Activated T-cell treated with anti-CD3 and anti-CD28 coated beads for 1 hour (primary cell): Measurements from ENCODE around the gene FAM89B.

Experiments used
- DNase-seq: peaks from one replicate; pipeline ENCODE4 v3.0.0-alpha.2; 2020; ENCODE audit warnings: low read depth

FAM89B gene

GRCh38 chr11:65573391-65574079, 1.2 kb downstream of the FAM89B start:
- DNase-seq: no peak

DNA sequence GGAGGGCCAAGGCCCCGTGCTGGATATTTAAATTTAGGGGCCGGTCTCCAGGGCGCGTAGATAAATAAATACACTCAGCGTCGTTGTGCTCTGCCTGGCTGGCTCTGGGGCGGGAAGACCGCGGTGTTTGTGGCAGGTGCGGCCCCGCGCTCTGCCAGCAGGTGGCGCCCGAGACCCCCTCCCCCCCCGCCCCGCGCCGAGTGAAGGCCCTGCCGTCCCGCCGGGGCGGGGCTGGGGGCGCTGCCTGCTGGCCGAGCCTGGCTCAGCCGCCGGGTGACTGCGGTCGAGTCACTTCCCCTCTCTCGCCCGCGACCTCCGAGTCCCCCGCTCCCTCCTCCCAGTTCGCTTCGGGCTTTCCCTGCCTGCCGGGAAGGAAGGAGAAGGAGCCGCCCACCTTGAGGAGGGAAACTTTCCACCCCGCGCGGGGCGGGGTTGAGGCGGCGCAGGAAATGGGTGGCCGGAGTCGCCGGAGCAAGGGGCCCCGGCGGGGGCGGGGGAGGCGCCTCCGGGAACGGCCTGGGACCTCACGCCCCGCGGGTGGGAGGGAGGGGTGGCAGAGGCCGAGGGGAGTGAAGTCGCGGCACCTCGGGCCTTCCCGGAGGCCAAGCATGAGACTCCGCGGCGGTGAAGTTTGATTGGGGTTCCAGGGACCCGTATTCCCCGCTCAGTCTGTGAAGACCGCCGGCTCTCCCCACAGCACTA, 1.9 kb downstream of the FAM89B start:
- peak; percentile 74 for DNase-seq

GRCh38 chr11:65574811-65575567, 2.7 kb downstream of the FAM89B start:
- DNase-seq: no peak

DNA sequence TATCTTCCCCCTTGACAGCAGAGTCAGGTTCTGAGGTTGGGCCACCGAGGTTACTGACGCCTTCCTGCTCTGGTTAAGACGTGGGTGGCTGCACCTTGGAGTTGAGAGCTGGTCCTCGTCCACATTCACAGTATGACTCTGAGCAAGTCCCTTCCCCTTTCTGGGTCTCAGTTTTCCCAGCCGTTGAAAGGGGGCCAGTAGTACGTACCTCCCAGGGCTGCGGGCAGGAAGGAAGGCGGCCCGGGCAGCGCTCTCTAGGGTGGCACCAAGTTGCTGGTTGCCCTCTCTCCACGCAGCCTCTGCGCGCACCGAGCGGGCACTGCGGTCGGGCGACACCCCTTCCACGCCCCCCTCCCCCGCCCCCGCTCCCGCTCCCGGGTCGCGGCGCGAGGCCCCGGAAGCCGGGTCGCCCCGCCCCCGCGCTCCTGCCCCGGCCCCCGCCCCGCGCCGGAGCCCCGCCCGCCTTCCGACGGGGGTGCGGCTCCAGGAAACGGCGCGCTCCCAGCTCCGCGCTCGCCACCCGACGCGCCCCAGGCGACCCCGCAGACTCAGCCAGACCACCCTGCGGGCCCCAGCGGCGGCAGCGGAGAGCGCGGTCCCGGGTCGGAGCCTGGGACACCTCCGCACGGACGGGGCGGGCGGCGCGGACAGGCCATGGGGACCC, 3.4 kb downstream of the FAM89B start, which contains the start of gene EHBP1L1:
EHBP1L1 (plus strand) TSS at position 486 of the 664 bp plus-strand sequence. CDS start 250 bp downstream, outside the sequence.
- DNase-seq: peak; percentile 63

GRCh38 chr11:65576232-65576866, 4.0 kb downstream of the FAM89B start:
- no peak for DNase-seq

- DNase-seq: no peak
Observed at GRCh38 chr11:65576867-65577755, 4.8 kb downstream of the FAM89B start.

DNA sequence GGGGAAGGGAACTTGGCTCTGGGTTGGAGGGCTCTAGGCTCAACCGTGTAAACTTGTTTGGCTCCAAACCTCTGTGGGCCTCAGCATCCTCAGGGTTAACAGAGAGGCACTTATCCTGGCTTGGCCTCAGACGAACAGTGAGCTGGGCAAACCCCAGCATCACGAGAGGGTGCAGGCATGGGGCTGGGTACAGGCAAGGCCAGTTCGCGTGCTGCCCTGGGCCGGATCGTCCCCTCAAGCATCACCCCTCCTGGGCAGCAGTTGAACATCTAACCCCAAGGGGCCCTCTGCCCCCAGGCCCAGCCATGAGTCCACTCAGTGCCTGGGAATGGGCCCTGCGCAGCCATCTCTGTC, 5.4 kb downstream of the FAM89B start:
- DNase-seq: no peak

GRCh38 chr11:65578134-65578533, 5.8 kb downstream of the FAM89B start:
- no peak for DNase-seq

GRCh38 chr11:65578667-65579066, 6.3 kb downstream of the FAM89B start:
- DNase-seq: no peak

DNA sequence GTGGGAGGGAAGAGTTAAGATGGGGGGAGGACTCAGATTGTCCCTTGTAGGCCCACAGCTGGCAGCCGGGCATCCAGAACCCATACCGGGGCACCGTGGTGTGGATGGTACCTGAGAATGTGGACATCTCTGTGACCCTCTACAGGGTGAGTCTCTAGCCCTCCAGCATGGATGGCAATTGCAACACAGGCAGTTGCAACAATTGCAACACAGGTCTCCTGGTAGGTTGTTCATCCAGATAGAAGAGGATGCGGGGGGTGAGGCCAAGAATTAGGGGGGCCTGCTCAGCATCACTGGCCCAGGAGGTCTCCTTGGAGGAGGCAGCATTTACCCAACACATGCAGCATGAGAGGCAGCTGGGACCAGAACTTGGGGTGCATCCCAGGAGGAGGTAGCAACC, 7.0 kb downstream of the FAM89B start:
- no peak for DNase-seq

GRCh38 chr11:65580031-65580692, 7.8 kb downstream of the FAM89B start:
- no peak for DNase-seq

- no peak for DNase-seq
Observed at GRCh38 chr11:65580756-65581155, 8.4 kb downstream of the FAM89B start.

DNA sequence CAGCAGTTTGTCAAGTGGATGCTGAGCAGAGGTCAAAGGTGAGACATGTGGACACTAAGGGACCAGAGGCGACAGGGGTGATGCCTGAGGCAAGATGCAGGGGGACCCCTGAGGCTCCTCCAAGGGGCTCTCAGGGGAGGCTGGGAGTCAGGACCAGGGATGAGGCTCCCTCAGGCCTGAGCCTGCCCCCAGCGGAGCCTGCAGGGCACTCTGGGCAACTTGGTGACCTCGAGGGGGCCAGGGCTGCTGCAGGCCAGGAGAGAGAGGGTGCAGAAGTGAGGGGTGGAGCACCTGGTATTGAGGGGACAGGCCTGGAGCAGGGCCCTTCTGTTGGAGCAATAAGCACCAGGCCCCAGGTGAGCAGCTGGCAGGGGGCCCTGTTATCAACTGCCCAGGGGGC, 9.6 kb downstream of the FAM89B start:
- no peak for DNase-seq

DNA sequence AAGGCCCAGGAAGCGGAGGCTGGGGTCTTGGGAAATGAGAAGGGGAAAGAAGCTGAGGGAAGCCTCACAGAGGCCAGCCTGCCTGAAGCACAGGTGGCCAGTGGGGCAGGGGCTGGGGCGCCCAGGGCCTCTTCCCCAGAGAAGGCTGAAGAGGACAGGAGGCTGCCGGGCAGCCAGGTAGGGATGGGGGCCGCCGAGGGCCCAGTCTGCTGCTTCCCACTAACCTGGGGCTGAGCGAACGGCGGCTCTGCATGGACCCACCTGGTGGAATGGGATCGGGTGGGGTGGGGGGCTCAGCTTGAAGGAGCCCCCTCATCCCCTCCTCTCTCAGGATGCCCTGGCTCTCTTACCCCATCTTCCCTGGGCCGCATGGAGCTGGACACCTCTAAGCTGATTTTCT, 11.3 kb downstream of the FAM89B start:
- no peak for DNase-seq

- DNase-seq: no peak
Observed at GRCh38 chr11:65584106-65584505, 11.8 kb downstream of the FAM89B start.

DNA sequence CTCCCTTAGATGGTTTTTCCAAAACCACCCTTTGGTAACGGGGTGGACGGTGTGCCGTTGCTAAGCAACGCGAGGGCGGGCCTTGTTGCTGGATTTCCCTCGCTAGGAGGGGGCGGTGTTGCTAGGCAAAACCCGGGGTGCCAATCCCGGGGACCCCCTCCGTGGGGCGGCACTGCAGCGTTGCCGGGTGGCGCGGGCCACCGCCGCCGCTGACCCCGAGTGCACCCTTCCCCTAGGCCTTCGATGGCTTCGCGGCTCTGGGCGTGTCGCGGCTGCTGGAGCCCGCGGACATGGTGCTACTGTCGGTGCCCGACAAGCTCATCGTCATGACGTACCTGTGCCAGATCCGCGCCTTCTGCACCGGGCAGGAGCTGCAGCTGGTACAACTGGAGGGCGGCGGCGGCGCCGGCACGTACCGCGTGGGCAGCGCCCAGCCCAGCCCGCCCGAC, 12.4 kb downstream of the FAM89B start:
- DNase-seq: no peak

- no peak for DNase-seq
Observed at GRCh38 chr11:65585396-65586246, 13.3 kb downstream of the FAM89B start.

DNA sequence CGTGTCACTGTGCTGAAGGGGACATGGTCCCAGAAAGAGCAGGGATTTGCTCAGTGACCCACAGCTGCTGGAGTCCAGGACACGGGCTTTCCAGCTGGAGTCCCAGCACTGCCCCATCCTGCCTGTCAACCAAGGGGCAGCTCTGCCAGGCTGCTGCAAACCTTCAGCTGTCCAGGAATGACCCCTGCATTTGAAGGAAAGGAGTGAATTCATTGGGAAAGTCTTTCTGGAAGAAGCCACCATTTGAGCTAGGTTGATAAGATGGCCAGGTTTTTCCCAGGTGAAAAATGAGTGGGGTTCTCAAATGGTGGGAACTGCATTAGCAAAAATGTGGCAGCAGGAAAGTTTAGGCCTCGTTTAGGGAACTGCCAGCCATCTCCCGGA, 13.9 kb downstream of the FAM89B start:
- no peak for DNase-seq

DNA sequence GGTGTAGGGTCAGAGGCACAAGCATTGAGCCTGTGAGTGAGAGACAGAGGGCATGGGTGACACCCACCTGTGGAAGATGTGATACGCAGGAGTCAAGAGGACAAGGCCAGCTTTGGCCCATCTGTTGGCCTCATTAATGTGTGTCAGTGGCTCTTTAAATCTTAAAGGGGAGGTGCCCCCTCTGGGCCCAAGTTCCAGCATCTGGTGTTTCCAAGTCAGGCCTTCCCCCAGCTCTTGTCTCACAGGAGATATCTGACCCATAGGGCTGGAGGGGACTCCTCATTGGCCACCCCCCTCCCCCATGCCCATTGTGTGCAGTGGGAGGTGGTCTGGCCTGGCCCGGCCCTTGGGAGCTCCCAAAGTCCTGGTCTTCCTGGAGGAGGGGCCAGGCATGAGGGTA, 14.3 kb downstream of the FAM89B start:
- no peak for DNase-seq
